ENCODE measurements around the gene TMEM94. TPM values are rescaled to one million over a fixed set of nuclear protein-coding genes. Genes with fewer than 3 reads are reported as not detected.

The TMEM94 gene
- total and polyA plus RNA-seq, 2 of the 13 experiments (the other 11 are each of a cell fraction or from before 2014, with no cell fraction given), result 32.6 to 134 TPM

GRCh38 chr17:75516255-75516618 is 59.8 kb downstream of the TMEM94 start, which contains the start of gene TSEN54 (continued):
- TF ChIP-seq ZBTB39 (CRISPR knock-in tag; IDR thresholded peaks at IDR 0.05), result no peak
- peak; percentile 35; the same call in 1 of the 2 replicates for TF ChIP-seq SP2 (CRISPR knock-in tag; IDR thresholded peaks at IDR 0.05)
- TF ChIP-seq HDAC1 (CRISPR knock-in tag; IDR thresholded peaks at IDR 0.05), result peak; percentile 88
- TF ChIP-seq CREB1 (IDR thresholded peaks at IDR 0.05), result peak; percentile 25; the same call in 1 of the 2 replicates
- TF ChIP-seq CREB1 (CRISPR knock-in tag; IDR thresholded peaks at IDR 0.05), result no peak
- 0 out of 2 replicates have a peak, but pooled peaks have one; percentile 11 for TF ChIP-seq SAP130 (CRISPR knock-in tag; IDR thresholded peaks at IDR 0.05; ENCODE audit: low read depth)
- no peak for TF ChIP-seq ZNF644 (CRISPR knock-in tag; IDR thresholded peaks at IDR 0.05; ENCODE audit: low read depth)
- no peak for TF ChIP-seq ZFP36 (IDR thresholded peaks at IDR 0.05; ENCODE audit: borderline replicate concordance, low read depth, low read length, partially characterized antibody)
- TF ChIP-seq KDM3A (CRISPR knock-in tag; IDR thresholded peaks at IDR 0.05; ENCODE audit: low read depth), result no peak
- TF ChIP-seq ZNF7 (CRISPR knock-in tag; IDR thresholded peaks at IDR 0.05), result no peak
- no peak for TF ChIP-seq RFX1 (IDR thresholded peaks at IDR 0.05)
- 0 out of 2 replicates have a peak, but pooled peaks have one; percentile 21 for TF ChIP-seq CREM (IDR thresholded peaks at IDR 0.05)
- TF ChIP-seq CREM (CRISPR knock-in tag; IDR thresholded peaks at IDR 0.05), result no peak
- TF ChIP-seq HCFC1 (IDR thresholded peaks at IDR 0.05; ENCODE audit: low read depth, low read length), result peak; percentile 57; the same call in 1 of the 2 replicates
- 0 out of 2 replicates have a peak, but pooled peaks have one; percentile 49 for TF ChIP-seq ELF3 (CRISPR knock-in tag; IDR thresholded peaks at IDR 0.05)
- no peak for TF ChIP-seq SMARCC2 (IDR thresholded peaks at IDR 0.05)
- no peak for TF ChIP-seq E2F1 (CRISPR knock-in tag; IDR thresholded peaks at IDR 0.05)
- TF ChIP-seq SIX4 (CRISPR knock-in tag; IDR thresholded peaks at IDR 0.05), result peak; percentile 33; the same call in 1 of the 2 replicates
- no peak for TF ChIP-seq KLF16 (CRISPR knock-in tag; IDR thresholded peaks at IDR 0.05)
- TF ChIP-seq, protein P1, sequence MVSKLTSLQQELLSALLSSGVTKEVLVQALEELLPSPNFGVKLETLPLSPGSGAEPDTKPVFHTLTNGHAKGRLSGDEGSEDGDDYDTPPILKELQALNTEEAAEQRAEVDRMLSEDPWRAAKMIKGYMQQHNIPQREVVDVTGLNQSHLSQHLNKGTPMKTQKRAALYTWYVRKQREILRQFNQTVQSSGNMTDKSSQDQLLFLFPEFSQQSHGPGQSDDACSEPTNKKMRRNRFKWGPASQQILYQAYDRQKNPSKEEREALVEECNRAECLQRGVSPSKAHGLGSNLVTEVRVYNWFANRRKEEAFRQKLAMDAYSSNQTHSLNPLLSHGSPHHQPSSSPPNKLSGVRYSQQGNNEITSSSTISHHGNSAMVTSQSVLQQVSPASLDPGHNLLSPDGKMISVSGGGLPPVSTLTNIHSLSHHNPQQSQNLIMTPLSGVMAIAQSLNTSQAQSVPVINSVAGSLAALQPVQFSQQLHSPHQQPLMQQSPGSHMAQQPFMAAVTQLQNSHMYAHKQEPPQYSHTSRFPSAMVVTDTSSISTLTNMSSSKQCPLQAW (CRISPR knock-in tag; IDR thresholded peaks at IDR 0.05), result peak; percentile 66
- TF ChIP-seq ZSCAN30 (CRISPR knock-in tag; IDR thresholded peaks at IDR 0.05), result 0 out of 2 replicates have a peak, but pooled peaks have one; percentile 38
- TF ChIP-seq MXI1 (IDR thresholded peaks at IDR 0.05; ENCODE audit: borderline replicate concordance, low read depth, low read length), result peak; percentile 29; the same call in 1 of the 3 replicates
- no peak for TF ChIP-seq ZNF337 (CRISPR knock-in tag; IDR thresholded peaks at IDR 0.05; ENCODE audit: borderline replicate concordance, low read depth)
- no peak for TF ChIP-seq HOMEZ (CRISPR knock-in tag; IDR thresholded peaks at IDR 0.05; ENCODE audit: low read depth)
- 0 out of 2 replicates have a peak, but pooled peaks have one; percentile 13 for TF ChIP-seq KDM5A (IDR thresholded peaks at IDR 0.05; ENCODE audit: borderline replicate concordance, low read length)
- peak; percentile 84 for TF ChIP-seq ZBTB2 (CRISPR knock-in tag; IDR thresholded peaks at IDR 0.05; ENCODE audit: low read depth)

Data from HepG2 (cell line).